Measurements from ENCODE around the gene DACH1.
A peak's percentile ranks its signal among the peaks of the same experiment; 100 is the strongest.
"Not testable (repeated sequence)": the region's sequence is repeated elsewhere in the genome, so short reads cannot be mapped to it uniquely, and the experiment has no call there.

Gene DACH1
- total RNA-seq: 0 reads per million in 4 donors

GRCh38 chr13:71867131-71867814 lies at the start of gene DACH1:
Gene DACH1, minus strand, starts transcription at chr13:71867204.
- DNase-seq: no peak

- DNase-seq: no peak
Observed at GRCh38 chr13:71913717-71914116, 46.7 kb upstream of the DACH1 start.

GRCh38 chr13:71912524-71912923 lies 45.5 kb upstream of the DACH1 start:
- no peak for DNase-seq

GRCh38 chr13:71906448-71906847 lies 39.4 kb upstream of the DACH1 start:
- no peak for DNase-seq

GRCh38 chr13:71902676-71903075 lies 35.7 kb upstream of the DACH1 start:
- no peak for DNase-seq

- DNase-seq: not testable (repeated sequence)
Observed at GRCh38 chr13:71893506-71893905, 26.5 kb upstream of the DACH1 start.

GRCh38 chr13:71886880-71887279 lies 19.9 kb upstream of the DACH1 start:
- no peak for DNase-seq

GRCh38 chr13:71882120-71882519 lies 15.1 kb upstream of the DACH1 start:
- no peak for DNase-seq

- no peak for DNase-seq
Observed at GRCh38 chr13:71880753-71881541, 13.9 kb upstream of the DACH1 start.

- no peak for DNase-seq
Observed at GRCh38 chr13:71879808-71880344, 12.9 kb upstream of the DACH1 start.

GRCh38 chr13:71879129-71879535 lies 12.1 kb upstream of the DACH1 start:
- DNase-seq: peak in 1 of 5 donors; percentile 6

GRCh38 chr13:71877256-71877653 lies 10.3 kb upstream of the DACH1 start:
- no peak for DNase-seq

- DNase-seq: no peak
Observed at GRCh38 chr13:71876648-71877255, 9.7 kb upstream of the DACH1 start.

GRCh38 chr13:71875823-71876222 lies 8.8 kb upstream of the DACH1 start:
- DNase-seq: no peak

GRCh38 chr13:71874458-71874857 lies 7.5 kb upstream of the DACH1 start:
- no peak for DNase-seq

- DNase-seq: no peak
Observed at GRCh38 chr13:71873418-71874247, 6.6 kb upstream of the DACH1 start.

- DNase-seq: no peak
Observed at GRCh38 chr13:71871844-71872243, 4.8 kb upstream of the DACH1 start.

GRCh38 chr13:71871176-71871754 lies 4.3 kb upstream of the DACH1 start:
- DNase-seq: no peak

GRCh38 chr13:71870100-71870499 lies 3.1 kb upstream of the DACH1 start:
- DNase-seq: no peak

- DNase-seq: no peak
Observed at GRCh38 chr13:71869274-71869673, 2.3 kb upstream of the DACH1 start.

- DNase-seq: peak in 1 of 5 donors; percentile 1
Observed at GRCh38 chr13:71866335-71867130, 471 bp downstream of the DACH1 start.

Data from T-helper 1 cell (primary cell).